Stimulated activated CD8-positive, alpha-beta memory T cell treated with anti-CD3 and anti-CD28 coated beads, Interleukin-15, amount 100 ng/mL, for 48 hours (primary cell): ENCODE data around the gene CCDC88C.

Experiments
- DNase-seq, 2 donors: peaks; one replicate each; pipeline ENCODE4 v3.0.0-alpha.2; 2020; ENCODE audit warnings: low read depth in 2 of 2

Gene CCDC88C

GRCh38 chr14:91328313-91329050 is 89.1 kb downstream of the CCDC88C start:
- DNase-seq, result no peak

DNA sequence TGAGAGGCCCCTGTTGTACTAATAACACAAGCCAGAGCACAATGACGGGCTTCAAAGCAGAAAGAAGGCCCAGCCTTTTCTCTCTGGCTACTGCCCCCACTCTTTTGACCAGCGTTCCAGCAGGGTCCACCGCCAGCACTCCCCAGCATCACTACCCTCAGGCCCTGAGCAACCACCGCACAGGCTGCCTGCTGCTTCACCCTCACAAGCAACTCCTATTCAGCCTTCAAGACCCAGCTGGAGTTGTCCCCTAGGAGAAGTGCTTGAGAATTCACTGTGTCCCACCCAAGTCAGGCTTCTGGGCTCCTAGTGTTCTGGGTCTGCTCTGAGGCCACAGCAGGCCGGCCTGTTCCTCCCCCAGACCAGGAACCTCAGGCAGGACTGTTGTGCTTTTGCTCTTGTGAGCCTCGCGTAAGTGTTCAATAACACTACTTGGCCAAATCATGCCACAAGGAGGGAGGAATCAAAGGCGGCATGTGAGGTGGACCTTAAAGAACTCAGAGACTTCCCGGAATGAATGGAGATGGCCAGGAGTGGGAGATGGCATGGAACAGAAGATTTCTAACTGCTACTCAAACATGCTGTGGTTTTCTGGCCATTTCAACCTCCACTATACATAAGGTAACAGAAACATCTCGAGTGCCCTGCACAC is 89.8 kb downstream of the CCDC88C start:
- DNase-seq, result no peak

DNA sequence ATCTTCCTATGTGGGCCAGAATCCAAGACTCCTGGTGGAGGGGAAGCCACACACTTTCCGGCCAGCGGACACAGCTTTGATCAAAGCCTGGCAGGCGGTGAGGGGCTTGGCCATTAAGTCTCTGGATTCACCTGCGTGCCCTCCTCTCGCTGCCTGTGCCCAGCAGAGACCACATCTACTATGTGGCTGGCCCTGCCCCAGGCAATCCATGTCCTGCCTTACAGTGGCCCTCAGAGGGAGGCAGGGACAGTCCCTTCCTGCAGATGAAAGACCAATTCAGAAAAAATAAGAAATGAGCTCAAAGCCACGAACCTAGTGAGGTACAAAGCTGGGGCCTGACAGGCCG is 90.4 kb downstream of the CCDC88C start:
- no peak for DNase-seq

DNA sequence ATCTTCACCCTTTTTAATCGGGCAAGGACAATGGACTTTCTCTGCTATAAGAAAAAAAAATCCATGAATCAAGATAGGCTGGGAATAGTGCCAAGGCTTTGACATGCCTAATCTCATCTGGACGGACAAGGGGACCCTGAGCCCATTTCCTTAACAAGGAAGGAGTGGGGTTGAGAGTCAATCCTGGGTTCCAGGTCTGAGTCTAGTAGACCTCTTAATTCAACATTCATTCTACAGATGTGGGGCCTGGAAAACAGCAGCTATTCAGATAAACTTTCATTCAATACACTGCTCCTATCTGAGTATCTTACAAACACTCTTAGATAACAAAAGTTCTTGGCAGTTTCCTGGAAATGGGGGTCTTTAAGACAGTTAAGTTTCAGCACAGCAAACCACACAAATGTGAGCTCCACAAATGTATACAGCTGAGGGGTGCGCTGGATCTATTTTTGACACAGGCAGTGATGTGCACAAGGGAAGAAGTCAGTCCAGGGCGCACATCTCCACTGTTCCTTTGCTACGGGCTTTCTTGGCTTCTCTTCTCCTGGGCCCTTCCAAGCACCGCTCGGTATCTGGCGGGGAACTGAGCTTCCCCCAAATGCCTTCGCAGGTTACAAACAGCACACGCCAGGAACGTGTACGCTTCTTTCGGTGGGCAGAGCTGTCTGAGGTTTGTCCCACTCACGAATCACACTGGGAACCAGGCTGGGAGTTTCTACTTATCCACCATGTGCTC is 90.9 kb downstream of the CCDC88C start:
- DNase-seq, result no peak

DNA sequence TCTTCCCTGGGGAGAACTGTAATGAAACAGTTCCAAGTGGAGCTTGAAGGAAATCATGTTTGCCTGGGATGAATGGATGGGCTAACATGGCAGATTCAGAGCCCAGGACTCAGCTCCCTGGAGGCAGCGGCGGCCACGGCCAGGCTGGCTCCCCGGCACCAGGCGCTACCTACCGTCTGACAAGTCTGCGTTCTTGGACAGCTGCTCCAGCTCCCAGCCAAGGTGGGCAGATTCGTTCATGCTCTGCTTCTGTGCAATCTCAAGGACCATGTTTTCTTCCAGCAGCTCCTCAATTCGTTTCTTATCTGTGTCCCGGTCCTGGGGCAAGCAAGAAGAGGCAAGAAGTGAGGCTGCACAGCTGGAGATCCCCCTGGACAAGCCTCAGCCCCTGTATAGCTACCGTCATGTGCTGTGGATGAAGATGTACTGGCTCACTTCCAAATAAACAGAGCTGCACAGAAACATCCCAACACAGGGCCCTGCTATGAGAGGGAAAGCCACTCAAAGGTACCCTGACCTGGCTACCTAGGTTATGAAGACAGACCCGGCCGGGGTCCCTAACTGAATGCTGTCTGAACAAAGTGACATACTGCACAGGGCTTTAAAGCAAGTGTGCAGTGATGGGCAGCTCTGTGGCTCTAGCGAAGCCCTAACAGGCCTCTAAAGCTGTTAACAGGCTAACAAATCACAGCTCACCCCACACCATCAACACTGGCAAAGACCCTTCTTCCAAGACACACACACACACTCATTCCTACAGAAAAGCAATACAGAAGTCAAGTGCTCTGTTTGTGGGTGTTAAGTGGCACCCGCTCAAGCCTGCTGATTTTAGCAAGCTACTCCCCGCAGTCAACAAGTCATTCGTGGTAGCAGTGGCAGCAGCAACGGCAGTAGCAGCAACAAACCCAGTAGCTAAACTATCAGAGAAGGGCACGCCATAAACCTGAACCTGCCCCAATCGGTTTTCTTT is 92.7 kb downstream of the CCDC88C start:
- no peak for DNase-seq

DNA sequence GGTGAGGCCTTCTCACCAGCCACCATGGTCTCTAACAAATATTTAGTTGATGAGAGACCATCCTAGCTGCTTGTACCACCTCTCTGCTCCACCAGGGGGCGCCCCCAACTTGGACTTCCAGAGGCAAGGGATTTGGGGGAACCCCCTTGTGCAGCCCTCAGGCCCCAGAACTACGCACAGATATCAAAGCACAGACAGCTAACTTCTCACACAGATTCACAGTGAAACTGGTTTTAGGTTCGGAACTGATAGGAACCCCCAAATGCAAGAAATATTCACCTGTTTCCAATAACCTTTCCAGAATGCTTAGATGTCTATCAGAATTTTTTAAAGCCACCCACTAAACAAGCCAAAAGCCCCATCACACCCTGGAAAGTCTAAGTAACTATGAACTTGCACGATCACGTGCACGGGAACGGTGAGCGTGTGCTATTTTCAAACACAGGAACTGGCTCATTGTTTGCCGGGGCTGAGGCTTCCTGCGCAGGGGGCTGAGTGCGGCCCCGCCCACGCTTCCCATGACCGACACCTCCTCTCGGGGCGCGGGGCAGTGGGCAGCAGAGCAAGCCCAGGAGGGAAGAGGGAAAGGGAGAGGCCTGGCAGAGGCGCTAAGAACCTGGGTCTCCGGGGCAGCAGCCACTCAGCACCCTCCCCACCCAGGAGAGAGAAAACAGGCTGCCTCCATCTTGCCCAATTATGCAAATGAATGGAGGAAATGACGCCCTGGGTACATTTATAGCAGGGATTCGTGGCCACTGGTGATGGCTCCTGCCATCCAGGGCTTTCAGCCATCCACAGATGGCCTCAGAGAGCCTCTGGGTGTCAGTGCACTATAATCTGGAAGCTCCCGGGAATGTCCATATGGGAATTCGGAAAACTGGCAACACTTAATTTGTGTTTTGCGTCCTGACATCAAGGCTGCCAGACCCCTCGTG is 93.7 kb downstream of the CCDC88C start:
- DNase-seq, result peak; percentile 82 to 87

GRCh38 chr14:91323031-91323430 is 94.6 kb downstream of the CCDC88C start:
- DNase-seq, result no peak

- DNase-seq, result no peak
Measured at GRCh38 chr14:91322623-91323022, 95.0 kb downstream of the CCDC88C start.

- DNase-seq, result no peak
Measured at GRCh38 chr14:91321131-91321530, 96.5 kb downstream of the CCDC88C start.

- no peak for DNase-seq
Measured at GRCh38 chr14:91320266-91320665, 97.4 kb downstream of the CCDC88C start.

DNA sequence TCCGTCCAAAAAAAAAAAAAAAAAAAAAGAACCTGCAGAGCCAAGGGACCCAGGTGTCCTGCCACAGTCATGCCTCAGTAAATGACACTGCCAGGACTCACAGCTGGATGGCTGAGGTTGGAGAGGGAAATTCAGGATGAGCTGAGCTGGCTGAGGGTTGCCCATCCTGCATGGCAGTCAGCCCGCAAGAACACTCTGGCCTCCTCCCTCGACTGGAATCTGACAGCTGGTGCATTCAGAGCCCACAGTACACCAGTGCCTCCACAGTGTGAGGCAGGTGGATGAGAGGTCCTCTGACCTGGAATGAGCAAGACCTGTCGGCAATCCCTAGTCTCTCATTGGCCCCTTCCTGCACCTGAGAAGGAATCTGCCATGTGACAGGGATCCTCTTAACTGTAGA is 98.7 kb downstream of the CCDC88C start:
- no peak for DNase-seq

GRCh38 chr14:91317381-91318308 is 100.0 kb downstream of the CCDC88C start:
- DNase-seq, result peak; percentile 78 to 79

- DNase-seq, result no peak
Measured at GRCh38 chr14:91316761-91317160, 100.9 kb downstream of the CCDC88C start.

DNA sequence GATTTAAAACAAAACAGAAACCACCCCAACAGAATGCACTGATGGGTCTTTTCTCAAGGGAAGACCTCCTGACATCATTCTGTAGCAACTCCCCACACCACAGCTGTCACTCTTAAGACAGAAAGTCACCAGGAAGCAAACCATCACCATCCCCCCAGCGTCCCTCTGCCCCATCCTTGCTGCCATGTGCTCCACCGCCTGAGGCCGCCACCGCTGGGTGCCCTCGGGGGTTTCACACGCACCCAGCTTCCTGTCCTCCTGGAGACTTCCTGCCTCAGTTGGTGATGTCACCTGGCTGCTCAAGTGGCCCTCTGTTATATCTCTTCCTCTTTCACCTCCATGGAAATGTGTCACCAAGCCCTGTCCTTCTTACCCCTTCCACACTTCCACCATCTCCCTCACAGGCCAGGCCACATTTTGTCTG is 101.8 kb downstream of the CCDC88C start:
- peak; percentile 84 to 87 for DNase-seq

DNA sequence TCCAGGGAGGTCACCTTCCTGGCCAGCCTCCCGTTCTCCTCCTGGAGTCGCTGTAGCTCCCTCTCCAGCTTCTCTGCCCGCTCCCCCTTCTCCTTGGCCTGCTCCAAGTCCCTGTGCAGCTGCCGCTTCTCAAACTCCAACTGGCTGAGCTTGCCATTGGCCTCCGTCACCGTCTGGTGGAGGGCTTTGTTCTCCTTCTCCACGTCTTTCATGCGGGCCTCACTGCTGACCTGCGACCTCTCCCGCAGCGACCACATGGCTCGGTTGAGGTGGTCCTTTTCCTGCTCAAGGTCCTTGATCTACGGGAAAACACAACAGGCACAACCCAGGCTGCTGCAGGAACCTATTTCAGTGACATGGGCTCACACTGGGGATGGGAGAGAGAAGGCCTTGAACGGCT is 103.8 kb downstream of the CCDC88C start:
- no peak for DNase-seq

GRCh38 chr14:91313154-91313850 is 104.3 kb downstream of the CCDC88C start:
- DNase-seq, result no peak

- DNase-seq, result peak in 1 of 2 donors; percentile 25
Measured at GRCh38 chr14:91311284-91311662, 106.3 kb downstream of the CCDC88C start.

DNA sequence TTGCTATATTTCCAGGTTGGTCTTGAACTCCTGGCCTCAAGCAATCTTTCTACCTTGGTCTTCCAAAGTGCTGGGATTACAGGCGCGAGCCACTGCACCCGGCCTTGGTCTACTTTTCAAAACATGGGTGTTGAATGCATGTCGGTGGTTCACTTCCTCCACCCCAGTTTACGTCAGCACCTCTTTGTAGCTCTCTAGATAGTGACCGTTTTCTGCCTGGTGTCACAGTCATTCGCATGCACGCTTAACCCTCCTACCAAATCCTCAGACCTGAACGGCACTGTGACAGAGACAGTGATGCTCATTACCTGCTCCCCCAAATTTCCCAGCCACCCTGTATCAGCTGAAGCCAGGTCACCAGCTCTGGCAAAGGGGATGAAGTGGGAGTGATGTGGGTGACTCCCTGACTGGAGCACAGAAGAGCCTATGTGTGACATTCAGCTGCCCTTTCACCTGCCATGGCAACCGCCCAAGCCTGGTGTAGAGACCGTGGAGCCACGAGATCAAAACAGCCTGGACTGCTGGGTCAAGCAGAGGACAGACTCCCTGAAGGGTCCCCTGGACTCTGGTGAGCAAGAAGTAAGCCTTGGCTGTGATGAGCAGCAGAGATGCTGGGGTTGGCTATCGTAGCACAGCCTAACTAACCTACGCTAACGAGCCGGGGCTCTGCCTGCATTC is 106.9 kb downstream of the CCDC88C start:
- no peak for DNase-seq
